CD14-positive monocyte (primary cell): ENCODE data around the gene COQ4. TPM values are rescaled to one million over a fixed set of nuclear protein-coding genes. Genes with fewer than 3 reads are reported as not detected.
A peak's percentile ranks its signal among the peaks of the same experiment; 100 is the strongest.

Experiments used
- DNase-seq, 3 donors: peaks; one replicate each; pipeline ENCODE4 v3.0.0-alpha.2; 2011 to 2022
- H2AFZ ChIP-seq: 2 replicates; pipeline ENCODE4 v1.6.0; 2012; ENCODE audit warnings: mild to moderate bottlenecking, low read depth, low read length, inconsistent platforms; ENCODE audit not compliant: insufficient read depth, poor library complexity, severe bottlenecking
- H3K27ac ChIP-seq, 2 donors: 1 replicate in 1 of 2; 2 replicates in 1 of 2; pipeline ENCODE4 v1.5.1; 2012 to 2013; ENCODE audit warnings: low read length in 2 of 2, control low read depth in 1 of 2, inconsistent platforms in 1 of 2, low read depth in 1 of 2, mild to moderate bottlenecking in 1 of 2
- H3K27me3 ChIP-seq, 2 donors: one replicate each; pipeline versions ENCODE4 v1.6.0 to v1.6.1; 2011 to 2013; ENCODE audit warnings: low read length in 2 of 2; ENCODE audit not compliant: control insufficient read depth in 2 of 2, insufficient read depth in 2 of 2
- H3K36me3 ChIP-seq, 2 donors: replicated peaks in 1 of 2; 1 replicate in 1 of 2; 2 replicates in 1 of 2; pipeline versions ENCODE4 v1.5.1 to v1.6.1; 2012 to 2013; ENCODE audit warnings: low read length in 2 of 2, control low read depth in 1 of 2, inconsistent platforms in 1 of 2, mild to moderate bottlenecking in 1 of 2; ENCODE audit not compliant: insufficient read depth in 2 of 2, control insufficient read depth in 1 of 2
- H3K4me1 ChIP-seq, 2 donors: 1 replicate in 1 of 2; 2 replicates in 1 of 2; pipeline versions ENCODE4 v1.5.1 to v1.6.1; 2012 to 2013; ENCODE audit warnings: low read length in 2 of 2, control low read depth in 1 of 2, inconsistent platforms in 1 of 2, mild to moderate bottlenecking in 1 of 2, moderate library complexity in 1 of 2; ENCODE audit not compliant: insufficient read depth in 2 of 2, control insufficient read depth in 1 of 2
- H3K4me2 ChIP-seq: replicated peaks from 2 replicates; pipeline ENCODE3; 2012; ENCODE audit warnings: low read length, moderate library complexity, mild to moderate bottlenecking; ENCODE audit not compliant: poor library complexity, severe bottlenecking; ENCODE audit errors: extremely low read depth
- H3K4me3 ChIP-seq, 3 experiments: fragments of 200-600 bp in 1 of 3; sonication (generic) in 1 of 3; replicated peaks in 1 of 3; 1 replicate in 2 of 3; 2 replicates in 1 of 3; pipeline ENCODE4 v1.5.1; 2011 to 2013; ENCODE audit warnings: low read length in 3 of 3, mild to moderate bottlenecking in 3 of 3, control low read depth in 2 of 3, low read depth in 2 of 3, inconsistent platforms in 1 of 3, moderate library complexity in 1 of 3
- H3K79me2 ChIP-seq: 2 replicates; pipeline ENCODE4 v1.6.0; 2012; ENCODE audit warnings: mild to moderate bottlenecking, control low read depth, inconsistent platforms, low read length, moderate library complexity; ENCODE audit not compliant: insufficient read depth
- H3K9ac ChIP-seq: 2 replicates; pipeline ENCODE4 v1.6.0; 2017; ENCODE audit warnings: low read length, mild to moderate bottlenecking; ENCODE audit not compliant: insufficient read depth, poor library complexity, severe bottlenecking
- H3K9me3 ChIP-seq, 2 donors: replicated peaks in 1 of 2; 1 replicate in 1 of 2; 2 replicates in 1 of 2; pipeline versions ENCODE4 v1.5.1 to v1.6.1; 2012 to 2013; ENCODE audit warnings: low read length in 2 of 2, control low read depth in 1 of 2; ENCODE audit not compliant: control insufficient read depth in 1 of 2, insufficient read depth in 1 of 2
- H4K20me1 ChIP-seq: 2 replicates; pipeline ENCODE4 v1.6.0; 2012; ENCODE audit warnings: mild to moderate bottlenecking, low read length, control low read depth, moderate library complexity; ENCODE audit not compliant: insufficient read depth
- H3K27ac Mint-ChIP-seq, 7 donors: one replicate each; pipeline ENCODE4 v1.8.0; 2020; ENCODE audit warnings: mild to moderate bottlenecking in 7 of 7, mixed read lengths in 7 of 7, moderate library complexity in 6 of 7, inconsistent platforms in 2 of 7
- H3K27me3 Mint-ChIP-seq, 3 donors: one replicate each; pipeline ENCODE4 v1.8.0; 2021 to 2022; ENCODE audit warnings: low read depth in 3 of 3, mild to moderate bottlenecking in 3 of 3, mixed read lengths in 3 of 3, moderate library complexity in 3 of 3, inconsistent platforms in 1 of 3
- H3K36me3 Mint-ChIP-seq, 2 donors: one replicate each; pipeline ENCODE4 v1.8.0; 2020; ENCODE audit warnings: mixed read lengths in 2 of 2, inconsistent platforms in 1 of 2, mild to moderate bottlenecking in 1 of 2
- H3K4me1 Mint-ChIP-seq: one replicate; pipeline ENCODE4 v1.8.0; 2020; ENCODE audit warnings: mild to moderate bottlenecking, mixed read lengths
- H3K4me3 Mint-ChIP-seq, 2 donors: one replicate each; pipeline ENCODE4 v1.8.0; 2020; ENCODE audit warnings: mild to moderate bottlenecking in 2 of 2, mixed read lengths in 2 of 2, moderate library complexity in 1 of 2
- H3K9me3 Mint-ChIP-seq, 7 donors: one replicate each; pipeline ENCODE4 v1.8.0; 2020 to 2022; ENCODE audit warnings: mixed read lengths in 7 of 7, mild to moderate bottlenecking in 6 of 7, moderate library complexity in 6 of 7, inconsistent platforms in 2 of 7
- WGBS: methylation state at CpG from one replicate; pipeline ENCODE4 v1.1.5; 2013; ENCODE audit warnings: missing lambda C conversion rate; ENCODE audit not compliant: insufficient coverage; 5-methylcytosine and 5-hydroxymethylcytosine counted together
- intact Hi-C, 2 donors: fragments of 100-400 bp; cut with micrococcal nuclease; formaldehyde crosslinking; loops; one replicate each; pipeline versions ENCODE4 v1.15.0 to v1.15.1; 2023
- polyA plus RNA-seq, 3 donors: library from polyadenylated mRNA; depleted of rRNA in 1 of 3; unstranded in 2 of 3; stranded (reverse) in 1 of 3; fragments of 300-500 nt in 2 of 3; fragments of >200 nt in 1 of 3; fragmentation: Illumina TruSeq in 2 of 3; gene quantifications; 1 replicate in 2 of 3; 2 replicates in 1 of 3; pipeline ENCODE4 v1.2.3, GENCODE V29; 2012 to 2021
- TF ChIP-seq, protein P1 (sequence below): fragments of 200-600 bp; IDR thresholded peaks from one replicate; pipeline ENCODE4 v1.8.0; 2022; ENCODE audit warnings: antibody characterized with exemption, mild to moderate bottlenecking

Gene COQ4
- polyA plus RNA-seq, 3 donors: 19.9 to 32.6 (median 20.4) TPM

- Mint-ChIP-seq H3K27ac (peak overlapping the region; percentile 95 to 99 (median 98)), H3K4me1 (peaks cover 30% of the 10 kb centered on the region), H3K27me3 (peaks cover 0 to 3% (median 0%) of the 10 kb centered on the region in 3 donors), H3K4me3 (peak overlapping the region; percentile 89 to 96), H3K36me3 (peaks cover 18 to 30% of the 10 kb centered on the region in 2 donors), H3K9me3 (no peaks in the 10 kb centered on the region)
- Histone ChIP-seq H3K27ac (peak overlapping the region in 1 of 2 donors; percentile 99), H3K4me3 (peak overlapping the region in 2 of 3 experiments; percentile 93 to 94), H3K4me2 (peak overlapping the region; percentile 83), H2AFZ (peak overlapping the region; percentile 88), H3K27me3 (no peaks in the 10 kb centered on the region), H4K20me1 (peaks cover 18% of the 10 kb centered on the region), H3K9ac (peak overlapping the region; percentile 91), H3K4me1 (peaks cover 20 to 22% of the 10 kb centered on the region in 2 donors), H3K36me3 (peaks cover 7 to 26% of the 10 kb centered on the region in 2 donors), H3K79me2 (peaks cover 57% of the 10 kb centered on the region), H3K9me3 (no peaks in the 10 kb centered on the region)
- intact Hi-C loops: loop anchor here in 1 of 2 donors (5.0 to 10.0 kb wide), 3 partner anchors 47 to 95 kb away; partner anchors contain the start of genes COQ4, GOLGA2, ODF2 and SWI5
- 0% methylated on average over 3 of the region's 4 CpGs for WGBS
- no peak for DNase-seq
- TF ChIP-seq, protein P1, sequence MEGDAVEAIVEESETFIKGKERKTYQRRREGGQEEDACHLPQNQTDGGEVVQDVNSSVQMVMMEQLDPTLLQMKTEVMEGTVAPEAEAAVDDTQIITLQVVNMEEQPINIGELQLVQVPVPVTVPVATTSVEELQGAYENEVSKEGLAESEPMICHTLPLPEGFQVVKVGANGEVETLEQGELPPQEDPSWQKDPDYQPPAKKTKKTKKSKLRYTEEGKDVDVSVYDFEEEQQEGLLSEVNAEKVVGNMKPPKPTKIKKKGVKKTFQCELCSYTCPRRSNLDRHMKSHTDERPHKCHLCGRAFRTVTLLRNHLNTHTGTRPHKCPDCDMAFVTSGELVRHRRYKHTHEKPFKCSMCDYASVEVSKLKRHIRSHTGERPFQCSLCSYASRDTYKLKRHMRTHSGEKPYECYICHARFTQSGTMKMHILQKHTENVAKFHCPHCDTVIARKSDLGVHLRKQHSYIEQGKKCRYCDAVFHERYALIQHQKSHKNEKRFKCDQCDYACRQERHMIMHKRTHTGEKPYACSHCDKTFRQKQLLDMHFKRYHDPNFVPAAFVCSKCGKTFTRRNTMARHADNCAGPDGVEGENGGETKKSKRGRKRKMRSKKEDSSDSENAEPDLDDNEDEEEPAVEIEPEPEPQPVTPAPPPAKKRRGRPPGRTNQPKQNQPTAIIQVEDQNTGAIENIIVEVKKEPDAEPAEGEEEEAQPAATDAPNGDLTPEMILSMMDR: no peak
Observed at GRCh38 chr9:128372188-128372641, 49.6 kb downstream of the COQ4 start.

DNA sequence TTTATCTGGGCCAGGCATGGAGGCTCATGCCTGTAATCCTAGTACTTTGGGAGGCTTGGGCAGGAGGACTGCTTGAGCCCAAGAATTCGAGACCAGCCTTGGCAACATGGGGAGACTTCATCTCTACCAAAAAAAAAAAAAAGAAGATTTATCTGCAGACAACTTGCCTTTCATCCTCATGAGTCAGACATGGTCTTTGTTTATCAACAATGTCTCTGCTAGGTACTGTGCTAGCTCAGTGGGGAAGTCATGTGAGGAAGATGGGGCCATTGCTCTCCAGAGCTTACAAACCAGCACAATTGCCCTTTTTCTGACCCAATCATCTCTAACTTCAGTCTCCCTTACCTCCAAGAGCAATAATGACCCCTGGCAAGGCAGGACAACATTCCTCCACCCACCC is 50.1 kb downstream of the COQ4 start:
- intact Hi-C loops: loop anchor here in 1 of 2 donors (5.0 to 10.0 kb wide), 3 partner anchors 48 to 95 kb away; partner anchors contain the start of genes COQ4, GOLGA2, ODF2 and SWI5
- WGBS: 100% methylated on average over 1 of the region's 1 CpG

More for the DNA sequence above, 50.1 kb downstream of the COQ4 start:
- peak overlapping the region in 1 of 2 donors; percentile 99 for H3K27ac ChIP-seq
- H3K79me2 ChIP-seq: peaks cover 57% of the 10 kb centered on the region
- H3K27ac Mint-ChIP-seq: peak overlapping the region; percentile 2 to 99 (median 97)
- no peaks in the 10 kb centered on the region for H3K9me3 ChIP-seq
- peaks cover 18% of the 10 kb centered on the region for H4K20me1 ChIP-seq
- TF ChIP-seq, protein P1: no peak
- peaks cover 20 to 33% of the 10 kb centered on the region in 2 donors for H3K36me3 Mint-ChIP-seq
- no peak overlapping the region for H3K4me2 ChIP-seq
- no peak overlapping the region for H2AFZ ChIP-seq
- H3K36me3 ChIP-seq: peaks cover 9 to 28% of the 10 kb centered on the region in 2 donors
- H3K27me3 ChIP-seq: no peaks in the 10 kb centered on the region
- peaks cover 30% of the 10 kb centered on the region for H3K4me1 Mint-ChIP-seq
- no peak overlapping the region for H3K9ac ChIP-seq
- peaks cover 20 to 22% of the 10 kb centered on the region in 2 donors for H3K4me1 ChIP-seq
- H3K4me3 Mint-ChIP-seq: no peak overlapping the region
- DNase-seq: peak in 2 of 3 donors; percentile 2 to 36
- no peaks in the 10 kb centered on the region for H3K9me3 Mint-ChIP-seq
- H3K27me3 Mint-ChIP-seq: peaks cover 0 to 3% (median 0%) of the 10 kb centered on the region in 3 donors
- H3K4me3 ChIP-seq: no peak overlapping the region
